Limb (tissue), 2 donors: ENCODE measurements around the gene PRTFDC1.
A peak's percentile ranks its signal among the peaks of the same experiment; 100 is the strongest.

Source experiments
- DNase-seq, 2 donors: peaks; one replicate each; pipeline ENCODE4 v3.0.0-alpha.2; 2016; ENCODE audit errors: extremely low spot score in 2 of 2

Gene PRTFDC1

DNA sequence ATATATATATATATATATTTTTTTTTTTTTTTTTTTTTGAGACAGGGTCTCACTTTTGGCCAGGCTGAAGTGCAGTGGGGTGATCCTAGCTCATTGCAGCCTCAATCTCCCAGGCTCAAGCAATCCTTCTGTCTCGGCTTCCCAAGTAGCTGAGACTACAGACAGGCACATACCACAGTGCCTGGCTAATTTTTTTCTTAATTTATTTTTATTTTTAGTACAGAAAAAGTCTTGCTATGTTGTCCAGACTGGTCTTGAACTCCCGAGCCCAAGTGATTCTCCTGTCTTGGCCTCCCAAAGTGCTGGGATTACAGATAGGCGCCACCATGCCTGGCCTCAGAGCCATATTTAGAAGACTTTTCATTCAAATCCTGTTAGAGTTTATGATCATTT lies 79.6 kb downstream of the PRTFDC1 start:
- DNase-seq, result no peak

DNA sequence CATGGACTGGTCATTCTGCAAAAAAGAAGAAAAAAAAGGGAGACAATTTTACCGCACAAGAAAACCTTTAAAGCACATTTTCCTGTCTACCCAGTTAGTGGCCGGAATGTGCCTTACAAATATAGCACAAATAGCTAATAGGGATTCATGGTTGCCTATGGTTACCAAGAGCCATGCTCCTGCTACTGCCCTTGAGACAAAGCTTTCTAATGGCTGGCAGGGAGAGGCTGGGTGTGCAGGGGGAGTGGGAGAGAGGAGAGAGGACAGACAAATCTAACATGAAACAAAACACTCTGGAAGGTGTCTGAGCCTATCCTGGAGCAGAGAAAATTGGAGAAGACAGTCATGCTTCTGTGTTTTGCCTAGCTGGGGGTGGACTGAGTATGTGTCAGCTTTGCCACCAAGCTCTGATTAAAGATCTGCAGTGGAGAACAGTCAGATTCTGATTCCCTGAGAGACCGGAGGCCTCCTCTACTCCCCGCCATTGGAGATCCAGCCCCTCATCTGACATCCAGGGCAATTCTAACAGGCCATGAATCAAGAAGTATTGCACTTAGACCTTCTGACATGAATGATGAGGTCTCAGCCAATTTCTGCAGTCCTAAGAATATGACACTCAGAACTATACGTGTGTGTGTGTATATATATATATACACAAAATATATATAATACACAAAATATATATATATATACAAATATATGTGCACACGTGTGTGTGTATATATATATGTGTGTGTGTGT lies 80.2 kb downstream of the PRTFDC1 start:
- peak in 1 of 2 donors; percentile 55 for DNase-seq

DNA sequence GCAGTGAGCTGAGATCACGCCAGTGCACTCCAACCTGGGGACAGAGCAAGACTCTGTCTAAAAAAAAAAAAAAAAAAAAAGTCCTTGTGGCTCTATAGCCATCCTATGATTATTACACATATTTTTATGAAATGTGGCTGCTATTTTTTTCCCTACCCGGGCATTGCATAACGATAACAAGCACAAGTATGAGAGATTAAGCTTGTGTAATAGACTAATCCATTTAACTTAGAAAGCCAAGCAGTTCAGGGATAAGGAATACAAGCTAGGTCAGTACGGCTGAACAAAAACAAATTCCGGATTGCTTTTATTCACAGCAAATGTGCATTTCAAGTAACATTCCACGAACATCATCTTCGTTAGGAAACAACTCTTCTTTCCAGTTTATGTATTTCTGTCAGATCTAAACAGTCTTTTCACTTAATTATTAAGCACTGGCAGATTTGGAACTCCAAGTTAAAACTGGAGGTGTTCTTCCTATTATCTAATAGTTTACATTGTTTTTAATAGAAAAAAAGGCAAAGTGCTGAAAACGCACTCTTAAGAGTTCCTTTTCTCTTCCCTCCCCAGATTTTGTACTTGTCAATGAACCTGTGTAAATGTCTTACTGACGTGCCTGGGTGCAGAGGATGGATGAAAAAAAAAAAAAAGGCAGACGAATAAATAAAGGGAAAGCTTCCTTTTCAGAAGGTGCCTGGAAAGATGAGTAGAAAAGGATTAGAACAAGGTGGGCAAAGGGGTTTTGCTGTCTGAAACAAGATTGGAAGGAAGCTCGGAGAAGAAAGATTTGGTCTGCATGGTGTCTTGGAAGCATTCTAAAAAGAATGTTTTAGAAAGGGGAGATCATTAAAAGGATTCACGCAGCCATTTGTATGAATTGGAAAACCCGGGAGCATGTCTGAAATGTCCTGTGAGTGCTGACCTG lies 81.1 kb downstream of the PRTFDC1 start:
- DNase-seq, result no peak

GRCh38 chr10:24869354-24870015 lies 82.9 kb downstream of the PRTFDC1 start:
- no peak for DNase-seq

DNA sequence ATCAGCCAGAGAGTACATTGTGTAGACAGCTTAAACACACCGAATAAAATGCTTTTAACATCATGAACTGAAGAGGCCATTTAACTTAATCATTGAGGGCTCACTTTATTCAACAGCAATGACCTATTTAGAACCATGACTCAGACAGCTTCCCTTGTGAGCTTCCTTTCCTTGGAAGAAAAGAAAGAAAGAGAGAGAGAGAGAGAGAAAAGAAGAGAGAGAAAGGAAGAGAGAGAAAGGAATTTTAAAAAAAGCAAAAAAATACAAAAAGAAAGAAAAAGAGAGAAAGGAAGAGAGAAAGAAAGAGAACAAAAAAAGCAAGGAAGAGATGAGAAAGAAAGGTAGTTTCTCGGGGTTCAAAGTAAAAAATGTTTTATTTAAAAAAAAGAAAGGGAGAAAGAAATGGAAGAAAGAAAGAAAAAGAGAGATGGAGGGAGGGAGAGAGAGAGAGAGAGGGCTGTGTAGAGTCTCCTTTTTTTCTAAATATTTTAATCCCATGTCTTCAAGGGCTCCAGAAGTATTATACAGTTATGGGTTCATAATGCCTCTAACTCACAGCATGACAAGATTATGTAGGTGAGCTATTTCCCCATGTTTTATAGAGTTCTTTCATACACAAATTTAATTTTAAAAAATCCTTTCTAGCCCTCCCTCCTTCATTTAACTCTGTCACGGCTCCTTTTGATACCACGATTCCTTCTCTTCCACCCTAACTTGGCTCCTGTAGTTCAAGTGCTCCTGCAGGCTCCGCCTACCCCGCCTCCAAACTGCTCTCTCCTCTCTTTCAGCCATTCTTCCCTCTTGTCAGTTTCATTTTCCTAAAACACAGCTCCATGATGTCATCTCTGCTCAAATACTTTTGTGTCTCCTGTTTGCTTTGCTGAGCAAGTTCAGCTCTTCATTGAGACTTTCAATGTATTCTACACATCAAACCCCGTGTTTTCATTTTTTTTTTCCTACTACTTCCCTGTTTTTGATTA lies 85.5 kb downstream of the PRTFDC1 start:
- no peak for DNase-seq

DNA sequence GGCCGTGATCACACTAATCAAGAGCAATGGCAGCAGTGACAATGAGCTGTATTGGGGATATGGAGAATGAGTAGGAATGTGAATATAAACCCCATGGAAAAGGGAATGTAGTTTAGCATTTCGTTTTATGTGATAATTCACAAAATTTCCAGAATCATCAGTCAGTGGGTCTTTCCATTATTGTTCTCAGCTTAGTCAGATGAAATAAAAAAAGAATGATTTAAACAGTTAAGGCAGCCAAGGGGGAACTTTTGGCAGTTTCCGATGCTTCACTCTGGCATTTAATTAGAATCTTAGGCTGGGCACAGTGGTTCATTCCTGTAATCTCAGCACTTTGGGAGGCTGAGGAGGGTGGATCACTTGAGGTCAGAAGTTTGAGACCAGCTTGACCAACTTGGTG lies 86.6 kb downstream of the PRTFDC1 start:
- DNase-seq, result no peak

DNA sequence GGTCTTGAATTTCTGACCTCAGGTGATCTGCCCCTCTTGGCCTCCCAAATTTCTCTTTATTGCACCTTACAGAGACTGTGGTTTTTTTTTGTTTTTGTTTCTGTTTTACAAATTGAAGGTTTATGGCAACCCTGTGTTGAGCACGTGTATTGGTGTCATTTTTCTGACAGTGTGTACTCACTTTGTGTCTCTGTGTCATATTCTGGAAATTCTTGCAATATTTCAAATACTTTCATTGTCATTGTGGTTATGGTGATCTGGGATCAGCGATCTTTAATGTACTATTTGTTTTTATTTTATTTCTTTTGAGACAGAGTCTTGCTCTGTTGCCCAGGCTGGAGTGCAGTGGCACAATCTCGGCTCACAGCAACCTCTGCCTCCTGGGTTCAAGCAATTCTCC lies 89.8 kb downstream of the PRTFDC1 start:
- no peak for DNase-seq

DNA sequence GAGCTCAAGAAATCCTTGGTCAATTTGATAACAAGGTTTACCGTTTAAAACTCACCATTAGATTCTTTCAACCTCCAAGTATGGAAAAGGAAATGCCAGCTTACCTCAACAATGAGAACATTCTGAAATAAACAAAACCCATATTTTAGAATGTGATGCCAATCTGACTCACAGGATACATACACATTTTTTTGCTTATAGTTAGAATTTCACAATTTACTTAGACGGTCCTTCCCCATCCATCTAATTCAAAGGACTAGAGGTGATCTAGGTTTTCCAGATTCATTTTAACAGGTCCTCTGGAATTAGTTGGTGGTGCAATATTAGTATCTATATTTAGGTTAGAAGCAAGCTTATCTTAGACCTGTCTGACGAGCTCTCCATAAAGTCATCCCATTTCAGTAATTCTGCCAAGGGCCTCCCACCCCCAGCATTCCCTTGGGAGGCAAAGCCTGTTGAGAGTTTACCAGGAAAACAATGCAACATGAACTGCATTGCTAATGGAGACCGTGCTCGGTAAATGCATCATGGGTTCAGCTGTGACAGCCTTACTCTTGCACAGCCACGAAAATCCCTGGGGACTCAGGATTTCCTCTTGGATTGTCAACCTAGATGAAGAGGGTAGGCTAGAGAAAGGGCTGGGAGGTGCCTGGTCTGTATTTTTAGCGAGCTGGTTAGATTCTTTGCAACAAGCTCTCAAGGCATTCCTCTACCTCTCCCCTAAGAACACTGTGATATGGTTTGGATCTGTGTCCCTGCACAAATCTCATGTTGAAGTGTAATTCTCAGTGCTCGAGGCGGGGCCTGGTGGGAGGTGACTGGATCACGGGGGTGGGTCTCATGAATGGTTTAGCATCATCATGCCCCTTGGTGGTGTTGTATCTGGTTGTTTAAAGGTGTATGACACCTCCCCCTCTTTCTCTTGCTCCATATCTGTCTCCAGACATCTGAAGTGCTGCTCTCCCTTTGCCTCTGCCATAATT lies 93.8 kb downstream of the PRTFDC1 start:
- DNase-seq, result no peak

DNA sequence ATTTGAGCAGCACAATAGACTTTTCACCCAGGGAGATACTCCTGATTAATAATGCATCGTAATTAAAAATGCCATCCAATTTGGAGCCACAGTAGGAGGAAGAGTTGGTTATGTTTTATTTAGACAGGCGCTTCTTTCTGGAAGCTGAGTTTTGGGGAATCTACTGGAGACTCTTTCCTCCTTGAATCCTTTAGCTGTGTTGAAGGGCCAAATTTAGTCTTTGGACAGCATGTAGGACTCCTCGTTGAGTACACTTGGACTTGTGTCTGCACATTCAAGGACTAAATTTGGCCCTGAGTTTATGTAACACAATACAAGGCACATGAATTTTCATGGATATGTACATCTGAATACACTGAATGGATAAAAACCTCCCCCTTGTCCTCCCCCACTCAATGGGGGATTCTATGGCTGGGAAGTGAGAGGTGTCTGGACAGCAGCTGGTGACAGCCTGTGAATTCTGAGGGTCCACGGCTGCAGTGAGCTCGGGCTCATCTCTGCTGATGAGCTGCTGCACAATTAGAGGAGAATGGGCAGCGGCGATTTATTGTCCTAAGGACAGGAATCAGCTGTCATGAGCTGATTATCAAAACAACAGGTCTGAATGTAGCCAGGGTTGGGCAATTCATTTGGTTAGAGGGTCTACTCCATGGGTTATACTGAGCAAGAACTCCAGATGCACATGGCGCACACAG lies 95.2 kb downstream of the PRTFDC1 start:
- peak in 1 of 2 donors; percentile 40 for DNase-seq

GRCh38 chr10:24854256-24854655 lies 98.2 kb downstream of the PRTFDC1 start:
- DNase-seq, result no peak

- no peak for DNase-seq
Measured at GRCh38 chr10:24853661-24854060, 98.7 kb downstream of the PRTFDC1 start.

- DNase-seq, result no peak
Measured at GRCh38 chr10:24851629-24852028, 100.8 kb downstream of the PRTFDC1 start.

GRCh38 chr10:24850727-24851296 lies 101.6 kb downstream of the PRTFDC1 start:
- no peak for DNase-seq

DNA sequence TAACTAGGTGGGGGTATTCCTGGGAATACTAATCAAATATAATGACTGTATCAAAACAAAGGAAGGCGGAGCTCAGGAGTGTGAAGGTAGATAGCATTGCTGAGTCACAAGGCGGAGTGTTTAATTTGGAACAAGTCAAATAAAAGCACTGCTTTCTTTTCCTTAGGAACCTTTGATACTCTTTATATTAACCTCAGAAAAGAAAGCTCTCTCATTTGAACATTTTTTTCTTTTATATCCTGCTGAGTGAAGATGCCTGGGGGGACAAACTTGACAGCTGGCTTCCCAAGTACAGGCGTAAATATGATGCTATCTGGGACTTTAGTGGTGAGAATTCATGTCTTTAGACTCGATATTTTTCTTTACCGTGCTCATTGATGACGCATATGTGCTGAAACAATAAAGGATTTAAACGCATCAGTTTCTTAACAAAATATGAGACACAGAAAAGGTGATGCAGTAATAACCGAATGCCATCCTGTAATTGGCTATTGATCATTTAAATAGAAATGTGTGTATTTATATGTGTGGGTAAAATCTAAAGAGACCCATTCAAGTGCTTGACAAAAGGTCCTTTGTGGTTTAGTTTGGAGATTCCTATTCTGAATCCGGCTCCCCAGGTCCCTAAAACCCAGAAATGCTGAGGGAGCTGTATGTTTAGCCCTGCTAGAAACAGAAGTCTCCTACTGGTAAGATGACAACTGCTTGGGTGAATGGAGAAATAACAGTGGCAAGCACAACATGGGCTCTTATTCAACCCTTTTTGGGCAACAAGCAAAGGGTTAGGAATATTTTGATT lies 102.7 kb downstream of the PRTFDC1 start:
- no peak for DNase-seq

DNA sequence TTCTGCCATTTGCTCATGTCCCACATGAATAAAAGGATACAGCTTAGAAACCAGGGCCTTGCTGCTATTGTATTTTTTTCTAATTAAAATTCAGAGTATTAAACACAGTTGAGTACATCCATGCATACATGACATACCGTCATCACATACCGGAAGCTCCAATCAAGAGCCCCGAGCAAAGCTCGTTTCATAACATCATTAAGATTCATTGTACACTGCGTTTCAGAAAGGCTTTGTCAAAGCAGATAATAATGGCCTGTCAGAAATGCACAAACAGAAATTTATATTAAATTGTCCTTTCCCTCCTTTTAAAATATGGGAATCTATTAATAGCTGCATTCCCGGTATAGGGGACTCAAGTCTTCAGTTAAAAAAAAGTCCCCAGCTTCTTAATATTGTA lies 103.4 kb downstream of the PRTFDC1 start:
- DNase-seq, result no peak

GRCh38 chr10:24848195-24848594 lies 104.2 kb downstream of the PRTFDC1 start:
- no peak for DNase-seq

DNA sequence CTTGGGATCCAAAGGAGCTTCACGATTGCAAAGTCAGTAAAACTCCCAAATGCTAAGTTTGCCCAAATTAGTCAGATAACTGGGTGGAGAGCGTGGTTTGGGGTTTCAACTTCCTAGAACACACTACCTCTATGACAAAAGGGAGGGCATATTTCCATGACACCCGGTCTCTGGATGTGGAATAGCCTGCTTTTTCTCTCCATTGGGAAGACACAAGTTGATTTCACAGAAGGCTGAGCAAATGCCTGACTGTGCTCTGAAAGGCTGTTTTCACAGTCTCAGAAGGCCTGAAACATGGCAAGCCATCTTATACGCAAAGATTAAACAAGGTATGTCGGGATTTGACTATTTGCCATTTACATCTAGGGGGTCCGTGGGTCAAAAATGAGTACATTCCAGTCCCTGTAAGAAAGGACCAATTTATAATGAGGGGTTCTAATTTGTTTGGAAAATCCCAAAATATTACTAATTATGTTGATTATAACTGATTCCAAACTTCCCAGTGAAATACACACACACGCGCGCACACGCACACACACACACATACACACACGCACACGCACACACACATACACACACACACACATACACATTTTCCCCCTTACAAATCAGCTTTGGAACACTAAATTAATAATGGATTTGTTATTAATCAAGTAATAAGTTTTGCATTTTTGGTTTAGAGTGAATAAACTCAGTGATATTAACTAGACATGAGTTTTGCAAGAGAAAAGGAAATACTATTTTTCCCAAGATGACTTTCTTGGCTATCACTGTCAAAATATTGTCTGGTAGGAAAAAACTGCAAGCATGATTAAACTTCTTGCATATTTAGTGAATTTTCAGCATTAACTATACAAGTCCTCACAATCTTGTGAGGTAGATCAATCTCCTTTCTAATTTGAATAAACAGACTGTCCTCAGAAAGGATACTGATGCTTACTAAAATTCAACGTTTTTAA lies 105.0 kb downstream of the PRTFDC1 start:
- no peak for DNase-seq
